Heart left ventricle (tissue), 16 donors: ENCODE data around the gene PRPSAP2. TPM values are rescaled to one million over a fixed set of nuclear protein-coding genes. Genes with fewer than 3 reads are reported as not detected.
A peak's percentile ranks its signal among the peaks of the same experiment; 100 is the strongest.

Experiments
- ATAC-seq, 4 donors: fragments of 200-7000 bp; cut with Tn5 transposase; one replicate each; pipeline ENCODE4 v1.9.1; 2020 to 2022; ENCODE audit warnings: moderate library complexity in 4 of 4, mild to moderate bottlenecking in 3 of 4, moderate number of reproducible peaks in 1 of 4
- DNase-seq, 5 donors: peaks; one replicate each; pipeline ENCODE4 v3.0.0-alpha.2; 2020
- H3K27ac ChIP-seq, 12 donors: fragments of 200-600 bp; sonication (generic) in 4 of 12; one replicate each; pipeline versions ENCODE4 v1.5.0 to v1.8.0; 2016 to 2022; ENCODE audit warnings: mild to moderate bottlenecking in 2 of 12
- H3K27me3 ChIP-seq, 9 donors: fragments of 200-600 bp; sonication (generic) in 2 of 9; one replicate each; pipeline versions ENCODE4 v1.5.1 to v1.8.0; 2016 to 2022; ENCODE audit warnings: mild to moderate bottlenecking in 3 of 9
- H3K36me3 ChIP-seq, 9 donors: fragments of 200-600 bp; sonication (generic) in 2 of 9; one replicate each; pipeline versions ENCODE4 v1.5.0 to v1.8.0; 2018 to 2022; ENCODE audit warnings: mild to moderate bottlenecking in 2 of 9
- H3K4me1 ChIP-seq, 12 donors: fragments of 200-600 bp; sonication (generic) in 4 of 12; one replicate each; pipeline versions ENCODE4 v1.5.0 to v1.8.0; 2016 to 2022; ENCODE audit warnings: mild to moderate bottlenecking in 3 of 12
- H3K4me3 ChIP-seq, 12 donors: fragments of 200-600 bp; sonication (generic) in 4 of 12; one replicate each; pipeline versions ENCODE4 v1.5.0 to v1.8.0; 2017 to 2022; ENCODE audit warnings: mild to moderate bottlenecking in 9 of 12, moderate library complexity in 4 of 12
- H3K9me3 ChIP-seq, 12 donors: fragments of 200-600 bp; sonication (generic) in 4 of 12; one replicate each; pipeline versions ENCODE4 v1.5.0 to v1.8.0; 2016 to 2022; ENCODE audit warnings: mild to moderate bottlenecking in 1 of 12
- POLR2A ChIP-seq, 2 donors: fragments of 450-650 bp; IDR thresholded peaks; one replicate each; pipeline ENCODE4 v1.6.1; 2017; ENCODE audit warnings: antibody characterized with exemption in 2 of 2, mild to moderate bottlenecking in 2 of 2, moderate library complexity in 2 of 2
- WGBS, 4 donors: extraction: QIAGEN DNeasy Blood & Tissue Kit in 2 of 4; methylation state at CpG; one replicate each; pipeline versions ENCODE4 v1.1.5 to v1.1.7; 2013 to 2018; 5-methylcytosine and 5-hydroxymethylcytosine counted together
- intact Hi-C, 10 donors: fragments of 100-400 bp; cut with DNase I; formaldehyde crosslinking; loops; one replicate each; pipeline versions ENCODE4 v1.11.1 to v1.14.2; 2022
- polyA plus RNA-seq, 2 donors: library from polyadenylated mRNA; stranded (reverse); fragments of 200-250 nt; gene quantifications; one replicate each; pipeline ENCODE4 v1.2.3, GENCODE V29; 2013
- total RNA-seq, 9 donors: library from RNA; depleted of rRNA in 2 of 9; stranded (reverse); fragments of >200 nt in 2 of 9; fragmentation: NEBNext Ultra II Directional in 3 of 9; extraction: Animal tissue kit (Norgen Biotek cat#: 25700) in 3 of 9; gene quantifications; one replicate each; pipeline versions ENCODE4 v1.1.0 to v1.2.4, GENCODE V29; 2016 to 2023
- TF ChIP-seq, protein P1 (sequence below), 12 donors: fragments of 200-600 bp; sonication (generic) in 4 of 12; IDR thresholded peaks; one replicate each; pipeline versions ENCODE4 v1.5.0 to v1.8.0; 2018 to 2022; ENCODE audit warnings: antibody characterized with exemption in 12 of 12, mild to moderate bottlenecking in 5 of 12
- donor health status: ischemic (EF 13 %, LVEDD 7.1; RV severe dilation, severe dysfunction).
- donor health status: healthy with polysubstance abuse.
- donor health status: DM: no; HTN: yes; CAD: no.
- donor health status: DM: no; HTN: no; CAD: no.
- donor health status: ischemic (EF 25% LVEDD 6.9; RV normal size, moderate dysfunction).
- donor health status: ischemic (EF 25% LVEDD 5.7; RV mildly dilated, moderate dysfunction).
- donor health status: healthy.
- donor health status: DM: yes; HTN: yes; CAD: no.
- donor health status: ischemic (EF 35%, LVEDD 5.7; RV mildly dilated, moderate dysfunction).
- donor health status: nonischemic (EF 11% LVEDD 7.7; RV severe dilation, severe dysfunction).
- donor health status: DM: yes; HTN: yes; CAD: no.
- donor health status: PGD.
- donor health status: ischemic (EF 29% LVEDD 5.4; RV normal size, mild dysfunction).
- donor health status: nonischemic (EF 23%, LVEDD 6.1; RV moderate dilation, normal function).

The PRPSAP2 gene
- total and polyA plus RNA-seq, 11 donors, result 11.0 to 26.2 (median 17.8) TPM

GRCh38 chr17:18964550-18964949, 106.6 kb downstream of the PRPSAP2 start:
- TF ChIP-seq, protein P1, sequence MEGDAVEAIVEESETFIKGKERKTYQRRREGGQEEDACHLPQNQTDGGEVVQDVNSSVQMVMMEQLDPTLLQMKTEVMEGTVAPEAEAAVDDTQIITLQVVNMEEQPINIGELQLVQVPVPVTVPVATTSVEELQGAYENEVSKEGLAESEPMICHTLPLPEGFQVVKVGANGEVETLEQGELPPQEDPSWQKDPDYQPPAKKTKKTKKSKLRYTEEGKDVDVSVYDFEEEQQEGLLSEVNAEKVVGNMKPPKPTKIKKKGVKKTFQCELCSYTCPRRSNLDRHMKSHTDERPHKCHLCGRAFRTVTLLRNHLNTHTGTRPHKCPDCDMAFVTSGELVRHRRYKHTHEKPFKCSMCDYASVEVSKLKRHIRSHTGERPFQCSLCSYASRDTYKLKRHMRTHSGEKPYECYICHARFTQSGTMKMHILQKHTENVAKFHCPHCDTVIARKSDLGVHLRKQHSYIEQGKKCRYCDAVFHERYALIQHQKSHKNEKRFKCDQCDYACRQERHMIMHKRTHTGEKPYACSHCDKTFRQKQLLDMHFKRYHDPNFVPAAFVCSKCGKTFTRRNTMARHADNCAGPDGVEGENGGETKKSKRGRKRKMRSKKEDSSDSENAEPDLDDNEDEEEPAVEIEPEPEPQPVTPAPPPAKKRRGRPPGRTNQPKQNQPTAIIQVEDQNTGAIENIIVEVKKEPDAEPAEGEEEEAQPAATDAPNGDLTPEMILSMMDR (IDR thresholded peaks at IDR 0.05), result no peak
- no peak for TF ChIP-seq POLR2A (IDR thresholded peaks at IDR 0.05)
- H3K4me1 ChIP-seq, result peaks cover 0 to 2% (median 0%) of the 10 kb centered on the region in 12 donors
- no peaks in the 10 kb centered on the region for H3K36me3 ChIP-seq
- ATAC-seq (no peak), DNase-seq (no peak)
- no peak overlapping the region for H3K4me3 ChIP-seq
- H3K9me3 ChIP-seq, result no peaks in the 10 kb centered on the region
- intact Hi-C loops, result no loop called here
- 89 to 96% (median 92%) methylated on average over 9 of the region's 9 CpGs for WGBS, 4 donors
- no peaks in the 10 kb centered on the region for H3K27me3 ChIP-seq
- no peak overlapping the region for H3K27ac ChIP-seq

DNA sequence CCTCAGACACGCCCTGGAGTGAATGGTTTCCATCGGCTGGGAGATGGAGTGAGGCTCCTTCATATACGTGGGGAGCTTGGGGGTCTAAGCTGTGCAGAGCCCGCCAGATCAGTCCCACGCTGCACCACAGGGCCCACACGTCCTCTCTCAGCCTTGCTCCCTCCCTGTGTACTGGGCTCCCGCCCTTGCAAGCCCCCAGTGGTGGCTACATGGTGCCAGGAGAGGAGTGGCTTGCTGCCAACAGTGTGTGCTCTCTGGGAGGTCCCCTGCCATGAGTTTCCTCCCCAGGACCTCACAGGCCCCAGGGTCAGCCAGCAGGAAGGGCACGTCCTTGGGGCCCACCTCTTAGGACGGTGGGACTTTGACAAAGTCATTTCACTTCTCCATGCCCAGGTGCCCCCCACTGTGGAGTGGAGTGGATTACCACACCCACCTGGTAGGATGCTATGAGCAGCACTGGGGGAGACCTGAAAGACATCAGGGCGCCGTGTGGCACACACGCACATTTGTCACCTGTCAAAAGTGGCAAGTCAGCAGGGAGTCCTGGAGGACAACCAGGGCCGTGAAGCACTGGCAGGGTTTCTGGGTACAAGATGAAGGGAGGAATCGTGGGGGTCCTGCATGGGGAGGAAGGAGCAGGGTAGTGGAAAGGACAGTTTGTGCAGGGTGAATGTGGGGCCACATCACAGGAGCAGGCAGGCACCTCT, 107.8 kb downstream of the PRPSAP2 start:
- H3K4me1 ChIP-seq, result peaks cover 0 to under 1% (median 0%) of the 10 kb centered on the region in 12 donors
- no peaks in the 10 kb centered on the region for H3K36me3 ChIP-seq
- no peak overlapping the region for H3K4me3 ChIP-seq
- no peaks in the 10 kb centered on the region for H3K9me3 ChIP-seq
- intact Hi-C loops, result loop anchor here in 1 of 10 donors (5.0 kb wide), 1 partner anchor 57 kb away; no protein-coding TSS in a partner anchor
- DNase-seq (no peak), ATAC-seq (no peak)
- H3K27ac ChIP-seq, result no peak overlapping the region
- H3K27me3 ChIP-seq, result no peaks in the 10 kb centered on the region
- 84 to 91% (median 86%) methylated on average over 13 to 14 of the region's 14 CpGs for WGBS, 4 donors
- no peak for TF ChIP-seq POLR2A (IDR thresholded peaks at IDR 0.05)
- TF ChIP-seq, protein P1 (IDR thresholded peaks at IDR 0.05), result no peak

DNA sequence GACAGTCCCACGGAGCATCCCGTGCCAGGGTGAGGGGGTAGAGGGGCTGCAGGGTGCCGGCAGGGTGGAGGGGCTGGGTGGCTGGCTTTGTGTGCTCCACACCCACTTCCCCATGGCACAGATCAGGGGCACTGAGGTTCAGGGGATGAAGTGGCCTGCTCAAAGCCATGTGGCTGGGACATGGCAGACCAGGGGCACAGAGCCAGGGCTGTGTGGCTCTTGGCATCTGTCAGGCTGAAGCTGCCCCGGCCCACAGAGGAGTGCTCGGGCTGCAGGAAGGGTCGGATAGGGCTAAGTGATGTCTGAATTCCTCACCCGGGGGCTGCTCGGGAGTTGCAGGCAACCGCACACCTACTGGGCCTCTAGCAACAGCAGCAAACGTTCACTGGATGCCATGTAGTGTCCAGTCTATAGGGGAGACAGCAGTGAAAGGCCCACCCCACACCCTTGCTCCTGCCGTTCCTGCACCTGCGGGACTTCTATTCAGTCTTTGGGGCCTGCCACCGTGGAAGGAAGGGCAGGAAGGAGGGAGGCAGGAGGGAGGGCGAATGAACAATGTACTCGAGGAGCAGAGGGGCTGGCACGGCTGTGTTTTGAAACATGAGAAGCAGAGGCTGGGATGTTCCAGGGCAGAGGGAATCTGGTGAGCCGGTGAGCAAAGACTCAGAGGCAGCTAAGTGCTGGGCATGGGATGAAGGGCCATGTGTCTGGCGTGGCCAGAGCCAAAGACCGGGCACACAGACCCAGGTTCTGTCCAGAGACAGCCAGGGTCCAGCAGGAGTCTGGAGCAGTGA, 109.1 kb downstream of the PRPSAP2 start:
- no peak overlapping the region for H3K4me3 ChIP-seq
- peak in 1 of 5 donors; percentile 50 for DNase-seq
- H3K36me3 ChIP-seq, result no peaks in the 10 kb centered on the region
- ATAC-seq, result peak in 2 of 4 donors; percentile 43 to 56
- H3K27ac ChIP-seq, result no peak overlapping the region
- no peak for TF ChIP-seq POLR2A (IDR thresholded peaks at IDR 0.05)
- TF ChIP-seq, protein P1 (IDR thresholded peaks at IDR 0.05), result no peak
- 67 to 75% (median 69%) methylated on average over 18 to 19 of the region's 19 CpGs for WGBS, 4 donors
- no peaks in the 10 kb centered on the region for H3K27me3 ChIP-seq
- no peaks in the 10 kb centered on the region for H3K9me3 ChIP-seq
- intact Hi-C loops, result loop anchor here in 1 of 10 donors (5.0 kb wide), 1 partner anchor 55 kb away; no protein-coding TSS in a partner anchor
- H3K4me1 ChIP-seq, result no peaks in the 10 kb centered on the region

- WGBS, 4 donors, result 44 to 71% (median 66%) methylated on average over 3 to 4 of the region's 4 CpGs
- ATAC-seq (no peak), DNase-seq (no peak)
- intact Hi-C loops, result loop anchor here in 2 of 10 donors (1.0 to 5.0 kb wide), 2 partner anchors 15 to 54 kb away; no protein-coding TSS in a partner anchor
- H3K36me3 ChIP-seq, result no peaks in the 10 kb centered on the region
- H3K9me3 ChIP-seq, result no peaks in the 10 kb centered on the region
- no peaks in the 10 kb centered on the region for H3K4me1 ChIP-seq
- H3K27me3 ChIP-seq, result no peaks in the 10 kb centered on the region
- H3K27ac ChIP-seq, result no peak overlapping the region
- H3K4me3 ChIP-seq, result no peak overlapping the region
- TF ChIP-seq POLR2A (IDR thresholded peaks at IDR 0.05), result no peak
- TF ChIP-seq, protein P1 (IDR thresholded peaks at IDR 0.05), result no peak
Measured at GRCh38 chr17:18967916-18968315, 110.0 kb downstream of the PRPSAP2 start.
